ENCODE data around the gene TPCN2.

Gene TPCN2

DNA sequence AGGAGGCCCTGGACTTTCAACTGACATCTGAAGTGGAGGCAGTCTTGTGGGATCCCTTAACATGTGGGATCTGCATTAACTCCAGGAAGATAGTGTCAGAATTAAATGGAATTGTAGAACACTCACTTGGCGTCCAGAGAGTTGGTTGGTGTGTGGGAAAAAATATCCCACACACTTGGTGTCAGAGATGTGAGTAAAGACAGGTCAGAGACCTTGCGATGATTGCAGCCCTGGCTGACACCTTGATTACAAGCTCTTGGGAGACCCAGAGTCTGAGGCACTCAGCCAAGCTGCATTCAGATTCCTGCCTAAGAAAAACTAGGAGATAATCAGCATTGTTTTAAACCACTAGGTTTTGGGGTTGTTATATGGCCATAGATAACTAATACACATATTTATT, 7.2 kb upstream of the TPCN2 start:
- no peak for TF ChIP-seq TAF1 (IDR thresholded peaks at IDR 0.05; ENCODE audit: borderline replicate concordance, insufficient read depth, low read length)
- TF ChIP-seq FOXP2 (optimal IDR thresholded peaks at IDR 0.05; ENCODE audit: borderline replicate concordance, extremely low read depth, extremely low read length, insufficient read depth), result no peak
- TF ChIP-seq POLR2AphosphoS5 (IDR thresholded peaks at IDR 0.05; ENCODE audit: low read depth, low read length), result no peak
- TF ChIP-seq SIN3A (IDR thresholded peaks at IDR 0.05; ENCODE audit: borderline replicate concordance, insufficient read depth, low read length), result no peak
- TF ChIP-seq, protein P1, sequence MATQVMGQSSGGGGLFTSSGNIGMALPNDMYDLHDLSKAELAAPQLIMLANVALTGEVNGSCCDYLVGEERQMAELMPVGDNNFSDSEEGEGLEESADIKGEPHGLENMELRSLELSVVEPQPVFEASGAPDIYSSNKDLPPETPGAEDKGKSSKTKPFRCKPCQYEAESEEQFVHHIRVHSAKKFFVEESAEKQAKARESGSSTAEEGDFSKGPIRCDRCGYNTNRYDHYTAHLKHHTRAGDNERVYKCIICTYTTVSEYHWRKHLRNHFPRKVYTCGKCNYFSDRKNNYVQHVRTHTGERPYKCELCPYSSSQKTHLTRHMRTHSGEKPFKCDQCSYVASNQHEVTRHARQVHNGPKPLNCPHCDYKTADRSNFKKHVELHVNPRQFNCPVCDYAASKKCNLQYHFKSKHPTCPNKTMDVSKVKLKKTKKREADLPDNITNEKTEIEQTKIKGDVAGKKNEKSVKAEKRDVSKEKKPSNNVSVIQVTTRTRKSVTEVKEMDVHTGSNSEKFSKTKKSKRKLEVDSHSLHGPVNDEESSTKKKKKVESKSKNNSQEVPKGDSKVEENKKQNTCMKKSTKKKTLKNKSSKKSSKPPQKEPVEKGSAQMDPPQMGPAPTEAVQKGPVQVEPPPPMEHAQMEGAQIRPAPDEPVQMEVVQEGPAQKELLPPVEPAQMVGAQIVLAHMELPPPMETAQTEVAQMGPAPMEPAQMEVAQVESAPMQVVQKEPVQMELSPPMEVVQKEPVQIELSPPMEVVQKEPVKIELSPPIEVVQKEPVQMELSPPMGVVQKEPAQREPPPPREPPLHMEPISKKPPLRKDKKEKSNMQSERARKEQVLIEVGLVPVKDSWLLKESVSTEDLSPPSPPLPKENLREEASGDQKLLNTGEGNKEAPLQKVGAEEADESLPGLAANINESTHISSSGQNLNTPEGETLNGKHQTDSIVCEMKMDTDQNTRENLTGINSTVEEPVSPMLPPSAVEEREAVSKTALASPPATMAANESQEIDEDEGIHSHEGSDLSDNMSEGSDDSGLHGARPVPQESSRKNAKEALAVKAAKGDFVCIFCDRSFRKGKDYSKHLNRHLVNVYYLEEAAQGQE (IDR thresholded peaks at IDR 0.05; ENCODE audit: insufficient read depth in 1 of 2, low read depth in 2 of 2, low read length in 2 of 2), result no peak

DNA sequence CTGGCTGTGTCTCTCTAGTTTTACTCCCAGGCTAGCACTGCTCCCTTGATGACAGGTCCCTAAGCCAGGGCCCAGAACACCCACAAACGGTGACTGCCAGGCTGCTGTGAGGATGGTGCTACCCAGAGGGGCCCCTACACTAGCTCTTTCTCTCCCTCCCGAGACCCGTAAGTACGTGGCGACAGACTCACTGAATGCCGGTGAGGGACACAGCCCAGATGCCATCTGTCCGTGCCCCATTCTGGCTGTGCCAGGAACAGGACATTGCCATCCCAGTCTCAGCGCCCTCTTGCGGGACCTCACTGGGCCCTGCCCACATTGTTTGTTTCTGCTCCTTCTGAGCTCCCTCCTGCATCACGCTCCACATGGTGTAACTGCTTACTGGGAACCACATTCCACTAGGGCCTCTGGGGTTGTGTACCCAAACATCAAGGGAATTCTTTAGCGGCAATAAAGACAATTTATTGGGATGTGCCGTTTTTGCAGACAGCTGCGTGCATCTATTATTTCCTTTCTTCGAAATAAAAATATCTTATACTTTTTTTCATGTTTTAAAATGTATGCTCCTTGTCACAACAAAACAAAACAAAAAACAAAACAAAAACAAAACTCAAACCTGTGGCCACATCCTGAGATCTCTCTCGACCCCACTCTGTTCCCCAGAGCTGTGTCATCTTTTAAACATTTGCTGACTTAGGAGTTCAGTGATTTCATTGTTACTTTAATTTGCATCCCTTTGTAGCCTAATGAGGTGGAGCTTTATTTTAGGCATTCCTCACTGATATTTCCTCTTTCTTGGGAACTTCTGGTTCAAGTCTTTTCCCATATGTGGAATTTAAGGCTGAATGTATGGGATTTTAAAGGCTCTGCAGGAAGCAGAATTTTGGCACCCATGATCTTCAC, 4.4 kb upstream of the TPCN2 start:
- TF ChIP-seq SIN3A (IDR thresholded peaks at IDR 0.05; ENCODE audit: borderline replicate concordance, insufficient read depth, low read length) (no peak), POLR2AphosphoS5 (IDR thresholded peaks at IDR 0.05; ENCODE audit: low read depth, low read length) (no peak), TAF1 (IDR thresholded peaks at IDR 0.05; ENCODE audit: borderline replicate concordance, insufficient read depth, low read length) (no peak), FOXP2 (optimal IDR thresholded peaks at IDR 0.05; ENCODE audit: borderline replicate concordance, extremely low read depth, extremely low read length, insufficient read depth) (no peak)
- TF ChIP-seq, protein P1 (IDR thresholded peaks at IDR 0.05; ENCODE audit: insufficient read depth in 1 of 2, low read depth in 2 of 2, low read length in 2 of 2), result no peak

DNA sequence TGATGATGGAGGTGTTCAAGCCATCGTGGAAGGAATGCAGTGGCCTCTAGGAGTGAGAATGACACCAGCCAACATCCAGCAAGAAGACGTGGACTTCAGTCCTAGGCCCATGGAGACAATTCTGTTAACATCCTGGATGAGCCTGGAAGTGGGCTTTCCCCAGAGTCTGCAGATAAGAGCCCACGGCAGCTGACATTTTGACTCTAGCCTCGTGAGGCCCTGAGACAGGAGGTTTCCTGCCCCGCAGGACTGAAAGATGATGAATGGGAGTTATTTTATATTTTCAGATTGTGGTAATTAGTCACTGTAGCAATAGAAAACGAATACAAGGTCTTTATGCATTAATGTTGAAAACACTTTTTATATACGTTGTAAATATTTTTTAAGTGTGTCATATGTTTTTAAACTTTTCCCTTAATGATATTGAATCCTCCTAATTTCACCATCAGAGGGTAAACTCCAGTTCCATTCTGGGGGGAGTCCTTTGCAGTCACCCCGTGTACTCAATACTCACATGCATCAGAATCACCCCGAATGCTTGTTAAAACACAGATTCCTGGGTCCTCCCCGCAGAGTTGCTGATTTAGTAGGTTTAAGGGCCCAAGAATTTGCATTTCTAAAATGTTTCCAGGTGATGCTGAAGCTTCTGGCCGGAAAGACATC, 570 bp upstream of the TPCN2 start:
- no peak for TF ChIP-seq SIN3A (IDR thresholded peaks at IDR 0.05; ENCODE audit: borderline replicate concordance, insufficient read depth, low read length)
- TF ChIP-seq TAF1 (IDR thresholded peaks at IDR 0.05; ENCODE audit: borderline replicate concordance, insufficient read depth, low read length), result 0 out of 2 replicates have a peak, but pooled peaks have one; percentile 3

GRCh38 chr11:69049490-69049867, 747 bp downstream of the TPCN2 start:
- no peak for TF ChIP-seq SIN3A (IDR thresholded peaks at IDR 0.05; ENCODE audit: borderline replicate concordance, insufficient read depth, low read length)
- no peak for TF ChIP-seq POLR2AphosphoS5 (IDR thresholded peaks at IDR 0.05; ENCODE audit: low read depth, low read length)
- no peak for TF ChIP-seq TAF1 (IDR thresholded peaks at IDR 0.05; ENCODE audit: borderline replicate concordance, insufficient read depth, low read length)
- no peak for TF ChIP-seq FOXP2 (optimal IDR thresholded peaks at IDR 0.05; ENCODE audit: borderline replicate concordance, extremely low read depth, extremely low read length, insufficient read depth)
- TF ChIP-seq, protein P1 (IDR thresholded peaks at IDR 0.05; ENCODE audit: insufficient read depth in 1 of 2, low read depth in 2 of 2, low read length in 2 of 2), result no peak

- no peak for TF ChIP-seq TAF1 (IDR thresholded peaks at IDR 0.05; ENCODE audit: borderline replicate concordance, insufficient read depth, low read length)
- TF ChIP-seq, protein P1 (IDR thresholded peaks at IDR 0.05; ENCODE audit: insufficient read depth in 1 of 2, low read depth in 2 of 2, low read length in 2 of 2), result no peak
- TF ChIP-seq SIN3A (IDR thresholded peaks at IDR 0.05; ENCODE audit: borderline replicate concordance, insufficient read depth, low read length), result no peak
- no peak for TF ChIP-seq FOXP2 (optimal IDR thresholded peaks at IDR 0.05; ENCODE audit: borderline replicate concordance, extremely low read depth, extremely low read length, insufficient read depth)
- TF ChIP-seq POLR2AphosphoS5 (IDR thresholded peaks at IDR 0.05; ENCODE audit: low read depth, low read length), result no peak
These were observed 2.1 kb downstream of the TPCN2 start for GRCh38 chr11:69050592-69051380.

All from PFSK-1 (cell line).